Measurements from ENCODE around the gene ETV1.

The ETV1 gene

DNA sequence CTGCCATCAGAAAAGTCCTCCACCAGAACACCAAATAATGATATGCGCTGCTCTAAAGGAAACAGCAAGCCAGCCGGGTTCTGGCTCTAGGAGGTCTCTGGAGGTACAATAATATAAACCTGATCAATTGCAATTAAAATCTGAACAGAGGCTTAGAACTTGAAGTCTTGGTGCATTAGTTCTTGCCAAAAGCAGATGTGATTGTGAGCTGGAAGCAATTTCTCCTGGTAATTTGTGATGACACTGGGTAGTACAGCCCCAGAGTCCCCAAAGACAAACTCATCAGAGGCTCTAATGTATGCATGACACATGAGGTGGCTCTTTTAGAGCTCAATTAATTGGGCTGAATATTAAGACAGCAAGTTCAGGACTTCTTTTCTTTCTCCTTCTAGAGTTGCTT lies 3.3 kb downstream of the ETV1 start:
- DNase-seq: no peak

DNA sequence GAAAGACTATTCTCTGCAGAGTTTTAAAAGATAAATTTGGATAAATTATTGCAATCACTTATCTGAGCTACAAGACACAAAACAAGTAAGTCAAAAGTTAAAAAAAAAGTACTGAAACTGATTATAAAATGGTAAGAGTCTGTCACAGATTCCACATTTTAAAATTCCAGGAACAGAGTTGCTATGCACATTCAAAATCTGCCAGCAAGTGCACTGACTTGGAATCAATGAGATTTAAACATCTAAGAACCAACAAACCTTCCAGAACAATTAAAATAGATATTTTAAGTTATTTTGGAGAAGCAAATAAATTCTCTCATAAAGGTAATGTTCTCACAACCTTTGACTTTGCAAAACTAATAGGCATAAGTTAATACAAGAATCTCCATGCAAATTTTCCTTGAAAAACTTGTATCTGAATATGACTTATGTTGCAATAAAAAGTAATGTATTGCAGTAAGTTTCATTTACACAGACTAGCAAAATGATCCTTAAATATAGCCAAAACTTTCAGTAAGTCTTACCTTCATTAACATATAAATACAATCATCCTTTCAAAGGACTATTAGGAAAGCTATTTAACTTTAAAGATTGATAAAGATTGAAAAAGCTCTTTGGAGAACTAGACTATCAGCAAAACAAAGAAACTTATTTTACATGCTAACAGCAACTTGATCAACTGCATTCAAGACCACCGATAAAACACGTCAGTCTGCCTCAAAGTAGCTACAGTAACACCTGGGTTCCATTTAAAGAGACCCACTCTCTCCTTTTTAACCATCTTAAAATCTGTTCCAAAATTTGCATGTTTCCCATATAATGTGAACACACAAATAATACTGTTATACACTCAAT lies 4.4 kb downstream of the ETV1 start:
- no peak for DNase-seq

DNA sequence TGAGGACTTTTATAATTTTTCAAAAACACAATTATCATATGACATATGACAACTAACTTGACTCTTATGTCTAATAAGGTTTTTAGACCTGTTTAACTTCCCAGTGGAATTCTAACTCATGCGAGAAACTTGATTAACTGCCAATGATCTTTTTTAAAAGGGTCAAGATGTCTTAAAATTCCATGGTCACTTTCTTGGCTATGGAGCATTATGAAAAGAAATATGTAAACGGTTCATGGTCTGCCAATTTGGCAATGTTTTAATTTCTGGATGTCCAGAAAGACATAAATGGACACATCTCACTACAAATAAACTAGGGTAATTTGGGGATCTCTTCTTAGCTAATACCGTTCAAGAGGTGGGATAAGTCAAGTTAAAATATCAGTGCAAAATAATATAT lies 5.4 kb downstream of the ETV1 start:
- no peak for DNase-seq

DNA sequence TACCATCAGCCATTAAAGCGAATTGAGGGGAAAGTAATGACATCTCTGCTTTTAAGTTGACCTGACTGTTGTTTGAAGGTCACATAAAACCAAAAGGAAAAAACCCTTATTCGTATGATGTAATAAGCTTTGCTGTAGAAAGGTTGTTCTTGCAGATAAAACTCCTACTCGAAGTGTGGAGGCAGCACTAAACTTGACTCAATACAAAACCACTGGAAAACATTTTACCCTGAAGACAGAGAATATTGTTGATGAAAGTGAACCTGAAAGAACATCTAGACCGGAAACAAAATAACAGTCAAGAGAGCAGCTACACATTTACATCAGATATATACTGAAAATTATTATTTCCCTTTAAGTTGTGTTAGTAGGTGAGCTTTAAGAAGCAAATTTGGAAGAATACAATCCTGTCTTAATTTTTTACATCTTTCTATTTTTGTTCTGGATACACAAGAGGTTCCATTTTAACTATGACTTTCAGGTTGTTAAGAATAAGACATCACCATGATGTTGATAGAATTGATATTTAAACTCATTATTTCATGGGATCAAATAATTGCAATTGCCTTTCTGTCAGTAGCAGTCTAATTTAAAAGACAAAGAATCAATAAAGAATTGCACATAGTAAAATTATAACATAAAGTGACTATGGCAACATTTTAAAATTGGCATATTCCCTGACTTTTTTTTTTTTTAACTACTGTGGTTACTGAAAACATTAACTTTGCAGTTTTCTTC lies 6.4 kb downstream of the ETV1 start:
- DNase-seq: no peak

DNA sequence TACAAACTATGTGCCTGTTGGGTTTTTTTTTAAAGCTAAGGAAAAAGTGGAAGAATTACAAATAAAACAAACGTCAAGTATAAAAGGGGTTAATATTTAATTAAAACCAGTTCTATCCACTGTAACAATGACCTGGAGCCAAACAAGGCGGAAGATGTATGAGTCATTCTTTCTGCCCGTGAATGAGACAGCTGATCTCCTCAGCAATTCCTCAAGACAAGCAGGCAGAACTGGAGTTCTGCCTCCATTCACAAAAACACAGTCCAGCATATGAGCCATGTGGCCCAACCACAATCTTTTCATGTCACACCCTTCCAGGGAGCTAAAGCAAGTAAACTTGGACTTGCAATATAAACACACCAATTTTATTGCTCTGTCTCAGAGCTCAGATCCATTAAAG lies 8.4 kb downstream of the ETV1 start:
- peak; percentile 90 for DNase-seq

DNA sequence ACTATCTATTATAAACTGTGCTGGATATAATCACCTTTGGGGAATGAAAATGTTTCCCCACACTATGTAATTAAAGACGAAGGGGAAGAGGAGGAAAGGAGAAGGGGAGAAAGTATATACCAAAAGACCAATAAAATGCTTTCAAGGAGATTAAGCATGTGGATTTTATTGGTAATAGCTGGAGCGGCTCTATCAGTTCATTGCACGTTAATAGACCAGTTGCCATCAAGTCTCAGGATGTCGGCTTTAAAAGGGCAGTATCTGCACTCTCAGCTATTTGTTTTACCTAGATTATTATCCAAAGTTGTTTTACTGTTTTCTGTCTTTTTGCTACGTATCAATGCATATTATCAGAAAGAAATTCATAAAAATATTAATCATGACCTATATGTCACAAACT lies 9.0 kb downstream of the ETV1 start:
- no peak for DNase-seq

DNA sequence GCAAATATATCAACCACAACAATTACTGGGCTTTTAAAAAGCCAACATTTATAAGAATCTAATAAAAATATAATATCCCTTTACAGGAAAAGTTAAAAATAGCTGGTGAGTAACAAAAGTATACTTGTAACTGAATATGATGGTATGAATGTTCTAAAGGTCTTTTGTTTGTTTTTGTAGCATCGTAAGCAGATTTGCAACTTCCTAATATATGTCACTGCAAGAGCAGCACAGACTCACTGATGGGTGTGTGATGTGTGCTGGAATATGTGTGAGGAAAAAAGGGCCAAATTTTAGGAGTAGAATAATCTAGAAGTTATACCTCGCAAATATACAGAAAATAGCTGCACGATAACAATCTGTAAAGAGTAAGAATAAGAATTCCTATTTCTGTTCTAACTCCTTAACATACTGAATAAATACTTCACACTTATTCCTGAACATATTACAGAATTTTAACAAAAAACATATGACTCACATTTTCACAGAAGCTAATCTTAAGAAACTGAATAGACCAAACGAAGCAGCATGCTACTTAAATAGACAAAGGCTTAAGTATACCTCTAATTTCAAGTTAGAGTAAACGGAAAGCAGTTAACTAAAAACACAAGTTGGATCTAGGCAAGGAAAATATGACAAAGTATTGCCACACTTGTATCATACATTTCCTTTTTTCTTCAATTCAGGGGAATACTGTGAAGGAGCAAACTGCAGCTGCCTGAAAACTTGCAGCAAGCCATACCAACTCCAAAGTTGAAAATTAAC lies 9.6 kb downstream of the ETV1 start:
- no peak for DNase-seq

DNA sequence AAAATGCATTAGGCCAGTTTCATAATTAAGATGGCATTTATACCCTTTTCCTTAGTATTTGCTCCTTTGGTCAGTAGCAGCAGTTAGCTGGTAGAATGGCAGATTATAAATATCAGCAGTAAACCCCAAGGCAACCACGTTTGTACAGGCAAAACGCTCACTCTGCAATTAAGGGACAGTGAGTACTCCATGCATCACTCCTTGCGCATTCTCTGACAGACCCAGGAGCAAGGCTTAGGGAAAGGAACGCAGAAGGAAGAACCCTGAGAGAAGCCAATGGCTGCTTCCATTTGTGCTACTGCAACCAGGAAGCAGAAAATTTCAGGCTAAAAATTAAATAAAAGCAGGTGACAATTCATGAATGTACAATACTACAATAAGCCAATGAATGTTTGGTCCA lies 12.9 kb downstream of the ETV1 start:
- DNase-seq: no peak

DNA sequence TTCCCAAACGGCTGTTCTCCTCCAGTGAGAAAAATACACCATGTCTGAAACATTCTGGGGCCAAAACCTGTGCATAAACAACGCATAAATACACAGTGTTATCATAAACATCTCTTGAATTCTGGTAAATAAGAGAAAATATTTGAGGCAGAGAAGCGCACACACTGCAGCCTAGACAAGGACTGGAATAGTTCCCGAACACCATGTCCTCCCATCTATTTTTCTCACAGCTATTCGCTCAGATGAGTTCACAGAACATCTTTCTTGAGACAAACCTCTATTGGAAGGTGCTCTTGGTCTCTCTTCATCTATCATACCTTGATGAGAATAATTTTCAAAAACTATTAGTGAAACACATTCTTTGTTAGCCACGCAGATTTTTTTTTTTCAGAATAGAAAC lies 24.4 kb downstream of the ETV1 start:
- DNase-seq: no peak

DNA sequence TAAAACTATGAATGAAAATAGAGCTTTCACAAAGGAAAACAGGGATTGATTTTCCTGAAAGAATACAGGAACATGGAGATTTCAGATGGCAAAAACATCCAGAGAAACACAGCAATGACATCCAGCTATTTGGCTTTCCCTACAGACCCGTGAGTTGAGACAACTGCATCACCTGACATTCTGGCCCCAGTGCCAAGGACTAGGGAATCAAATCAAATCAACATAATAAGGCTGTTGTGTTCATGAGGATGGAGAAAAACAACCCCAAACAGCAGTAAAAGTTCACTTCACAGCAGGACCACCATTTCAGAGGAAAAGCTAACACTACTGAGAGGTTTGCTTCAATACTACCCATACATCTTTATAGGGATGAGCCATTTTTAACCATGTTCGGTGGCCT lies 25.5 kb downstream of the ETV1 start:
- no peak for DNase-seq

DNA sequence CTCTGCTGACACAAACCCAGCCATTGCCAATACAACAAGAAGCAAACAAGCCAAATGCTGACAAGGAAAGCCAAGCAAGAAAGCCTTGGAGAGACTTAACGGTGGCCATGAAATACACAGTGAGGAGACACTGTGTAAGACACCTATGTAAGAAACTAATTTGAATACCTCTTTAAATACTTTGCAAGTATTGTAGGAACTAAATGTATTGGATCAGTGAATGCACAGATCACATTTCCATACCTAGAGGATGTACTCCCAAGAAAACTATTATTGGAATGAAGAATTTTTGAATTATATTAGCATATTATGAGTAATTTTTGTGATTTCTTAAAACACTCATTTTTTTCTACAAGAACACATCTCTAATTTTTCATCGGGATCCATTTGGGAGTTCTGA lies 34.0 kb downstream of the ETV1 start:
- no peak for DNase-seq

DNA sequence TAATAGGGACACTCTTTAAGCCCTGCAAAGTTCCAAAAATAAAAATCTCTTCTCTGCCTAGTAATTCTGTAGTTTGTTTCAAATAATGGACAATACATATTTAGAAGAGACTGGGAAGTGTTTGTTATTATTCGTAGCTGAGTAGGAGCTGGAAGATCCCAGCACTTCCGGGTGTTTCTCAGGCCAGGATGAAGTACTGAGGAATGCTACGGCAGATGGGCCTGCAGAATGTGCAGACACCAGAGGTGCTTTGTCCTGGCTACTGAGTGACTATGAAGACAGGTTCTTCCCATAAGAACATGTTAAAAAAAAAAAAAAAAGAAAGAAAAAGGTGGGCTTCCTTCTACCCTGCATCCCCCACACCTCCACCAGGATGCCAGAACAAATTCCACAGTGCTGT lies 36.1 kb downstream of the ETV1 start:
- no peak for DNase-seq

DNA sequence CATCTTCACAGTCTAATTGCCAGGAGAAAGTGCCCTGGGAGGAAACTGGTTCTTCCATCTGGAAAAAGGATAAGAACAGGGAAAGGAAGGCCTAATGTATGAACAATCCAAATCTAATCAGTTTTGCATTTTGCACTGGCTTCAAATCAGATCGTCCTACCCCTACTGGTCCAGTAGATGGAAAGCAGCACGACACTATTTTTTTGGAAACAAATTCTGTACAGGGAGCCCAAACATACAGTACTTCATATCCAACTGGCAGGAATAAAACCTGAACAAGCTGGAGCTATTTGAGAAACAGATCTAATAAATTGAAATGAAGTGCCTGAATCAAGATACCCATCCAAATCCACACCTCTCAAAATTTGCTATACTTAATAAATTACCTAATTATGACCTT lies 36.5 kb downstream of the ETV1 start:
- DNase-seq: no peak

DNA sequence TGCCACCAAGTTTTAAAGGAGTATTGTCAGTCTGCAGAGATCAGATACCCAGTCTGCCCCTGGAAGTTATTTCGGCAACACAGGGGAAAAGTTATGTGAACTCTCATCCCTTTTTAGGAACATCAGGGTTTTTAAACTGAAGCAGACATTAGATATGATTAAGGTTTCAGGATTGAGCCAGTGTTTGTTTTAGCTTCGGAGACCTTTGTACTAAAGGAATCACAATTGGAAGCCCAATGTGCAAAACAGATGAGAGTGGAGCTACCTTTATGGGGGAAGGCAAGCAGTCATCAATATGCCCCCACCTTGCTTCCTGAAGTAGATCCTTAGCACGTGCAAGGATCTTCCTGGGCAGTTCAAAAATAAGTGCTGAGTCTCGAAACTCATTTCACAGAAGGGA lies 39.5 kb downstream of the ETV1 start:
- no peak for DNase-seq

DNA sequence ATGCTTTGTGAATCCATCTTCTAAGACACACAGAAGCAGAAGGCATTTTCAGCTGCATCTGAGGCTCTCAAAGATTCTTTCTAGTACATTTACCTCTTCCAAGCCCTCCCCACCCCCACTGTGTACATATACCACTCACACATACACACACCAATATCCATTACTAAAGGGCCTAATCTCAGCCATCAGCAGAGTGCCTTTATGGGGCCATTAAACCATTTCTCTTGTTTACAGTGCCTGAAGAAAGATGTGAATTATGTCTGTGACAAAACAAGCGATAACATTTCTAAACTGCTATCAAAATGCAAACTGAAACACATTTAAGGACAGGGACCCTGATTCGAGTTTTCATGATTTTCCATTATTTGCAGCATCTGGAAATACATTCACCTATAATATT lies 40.0 kb downstream of the ETV1 start:
- no peak for DNase-seq

DNA sequence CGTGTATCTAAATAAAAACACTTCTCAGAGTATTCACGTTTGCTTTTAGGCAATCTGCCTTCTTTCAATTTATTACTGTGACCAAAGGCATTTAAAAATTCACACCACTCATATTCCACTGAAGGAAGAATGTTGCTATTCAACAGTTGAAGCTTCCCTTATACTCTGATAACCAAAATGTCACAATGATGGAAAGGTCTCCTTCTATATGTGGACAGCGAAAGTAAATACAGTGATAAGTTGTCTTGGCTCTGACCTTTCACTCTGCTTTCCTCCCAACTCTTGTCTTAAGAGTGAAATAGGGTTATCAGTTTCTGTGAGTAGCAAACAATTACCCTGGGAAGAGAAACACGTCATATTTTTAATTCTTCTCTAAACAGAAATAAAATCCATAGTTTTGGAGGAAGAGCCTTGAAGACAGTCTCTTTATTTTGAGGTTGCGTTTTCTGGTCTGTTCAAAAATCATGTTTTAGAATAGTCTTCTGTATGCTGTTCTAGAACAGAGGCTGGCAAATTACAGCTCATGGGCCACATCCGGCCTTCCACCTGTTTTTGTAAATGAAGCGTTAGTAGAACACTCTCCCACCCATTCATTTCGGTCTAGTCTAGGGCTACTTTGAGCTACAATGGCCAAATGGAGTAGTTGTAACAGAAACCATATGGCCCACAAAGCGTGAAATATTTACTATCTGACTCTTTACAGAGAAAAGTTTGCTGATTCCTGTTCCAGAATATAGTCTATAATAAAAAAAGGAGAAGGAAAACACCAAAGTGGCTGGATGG lies 41.3 kb downstream of the ETV1 start:
- DNase-seq: no peak

DNA sequence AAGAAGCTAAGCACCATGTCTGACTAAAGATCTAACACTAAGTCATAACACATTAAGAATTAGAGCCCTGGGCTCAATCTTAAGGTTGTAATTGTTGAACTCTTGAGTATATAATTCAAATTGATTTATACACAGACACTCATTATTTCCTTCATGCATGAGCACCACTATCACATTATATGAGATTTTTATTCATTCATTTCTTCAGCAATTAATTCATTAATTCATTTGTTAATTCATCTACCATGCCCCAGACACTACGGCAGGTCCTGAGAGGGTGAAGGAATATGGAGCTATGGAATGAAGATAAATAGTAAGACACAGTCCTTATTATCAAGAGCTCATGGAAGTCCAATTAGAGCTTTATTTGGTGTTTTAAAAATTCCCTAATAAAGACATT lies 41.9 kb downstream of the ETV1 start:
- no peak for DNase-seq

DNA sequence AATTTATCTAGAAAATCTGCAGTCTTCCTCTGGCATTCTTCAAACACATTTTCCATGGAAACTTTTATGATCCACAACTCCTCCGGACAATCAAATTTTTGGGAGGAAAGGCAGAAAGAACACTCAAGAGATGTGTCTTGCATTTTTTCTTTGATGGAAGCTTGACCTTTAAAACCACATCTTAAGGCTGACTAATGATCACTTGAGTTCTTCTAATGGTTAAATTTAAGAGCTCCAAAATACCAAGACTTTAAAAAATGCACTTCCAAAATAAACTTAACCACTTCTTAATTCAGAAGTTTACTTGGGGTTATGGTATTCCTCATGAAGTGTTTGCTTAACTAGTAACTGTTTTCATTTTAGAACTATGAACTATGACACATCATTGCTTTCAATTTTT lies 43.3 kb downstream of the ETV1 start:
- peak; percentile 33 for DNase-seq

DNA sequence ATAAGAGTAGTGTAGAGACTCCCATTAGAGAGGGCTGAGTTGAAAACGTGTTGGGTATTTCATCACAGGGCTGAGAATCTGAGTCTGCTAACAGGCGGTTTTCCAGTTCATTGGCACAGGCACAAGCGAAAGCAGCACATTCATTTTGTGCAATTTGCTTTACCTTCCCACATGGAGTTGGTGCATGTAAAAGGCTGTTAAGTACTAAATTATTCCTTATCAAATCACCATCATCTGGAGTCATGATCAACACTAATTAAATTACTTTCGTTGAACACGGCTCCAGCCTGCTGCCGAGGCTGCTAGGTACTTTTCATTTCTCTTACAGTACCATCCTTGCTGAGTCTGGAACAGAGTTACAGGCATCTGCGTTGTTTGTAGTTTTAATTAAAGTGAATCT lies 43.8 kb downstream of the ETV1 start:
- peak; percentile 42 for DNase-seq

DNA sequence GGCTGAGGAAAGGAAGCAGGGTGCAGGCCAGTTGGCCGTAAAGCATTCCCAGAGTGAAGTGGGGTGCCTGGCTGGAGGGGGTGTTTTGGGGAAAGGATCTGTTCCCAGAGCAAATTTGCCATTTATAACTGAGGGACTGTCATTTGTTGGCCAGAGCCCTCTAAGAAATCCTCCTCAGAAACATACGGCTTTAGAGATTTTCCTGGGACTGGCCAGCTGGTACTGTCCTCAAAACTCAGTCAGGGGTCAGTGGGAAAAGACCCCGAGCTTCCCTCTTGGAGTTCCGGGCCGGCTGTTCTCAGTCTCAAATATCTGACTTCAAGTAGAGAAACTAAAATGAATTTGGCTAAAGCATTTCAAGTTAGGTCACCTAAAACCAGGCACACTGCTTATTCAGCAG lies 55.9 kb downstream of the ETV1 start:
- no peak for DNase-seq

DNA sequence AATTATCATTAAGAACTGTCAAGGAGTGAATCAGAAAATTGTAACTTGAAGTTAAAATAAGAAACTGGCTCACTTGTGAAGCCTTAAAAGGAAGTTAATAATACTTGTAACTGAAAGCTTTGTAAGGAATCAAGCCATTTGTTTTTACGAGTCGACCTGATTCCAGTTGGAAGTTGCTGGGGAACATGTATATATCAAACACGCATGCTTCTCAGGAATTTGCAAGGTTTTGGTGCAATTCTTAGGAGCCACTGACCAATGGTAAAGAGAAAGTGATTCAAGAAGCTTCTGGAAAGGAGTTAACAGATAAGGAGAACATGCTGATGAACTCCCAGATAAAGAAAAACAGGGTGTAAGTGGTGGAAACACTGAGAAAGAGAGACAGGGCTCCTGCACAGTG lies 56.4 kb downstream of the ETV1 start:
- DNase-seq: no peak

DNA sequence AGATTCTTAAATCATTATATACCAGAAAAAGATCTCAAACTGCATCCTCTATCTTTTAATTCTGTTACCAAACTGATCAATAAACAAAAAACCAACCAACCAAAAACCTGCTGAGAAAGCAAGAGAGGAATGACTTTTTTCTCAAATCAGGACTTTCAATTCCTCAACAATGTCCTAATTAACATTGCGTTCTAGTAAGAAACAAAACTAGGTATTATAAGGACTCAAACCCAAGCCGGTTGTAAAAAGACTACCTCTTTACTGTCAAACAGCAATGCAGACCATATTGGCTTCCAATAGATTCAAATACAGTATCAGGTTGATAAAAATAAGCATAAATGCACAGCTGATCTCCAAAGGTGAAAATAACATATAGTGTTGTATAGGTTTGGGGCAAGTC lies 57.3 kb downstream of the ETV1 start:
- DNase-seq: no peak

DNA sequence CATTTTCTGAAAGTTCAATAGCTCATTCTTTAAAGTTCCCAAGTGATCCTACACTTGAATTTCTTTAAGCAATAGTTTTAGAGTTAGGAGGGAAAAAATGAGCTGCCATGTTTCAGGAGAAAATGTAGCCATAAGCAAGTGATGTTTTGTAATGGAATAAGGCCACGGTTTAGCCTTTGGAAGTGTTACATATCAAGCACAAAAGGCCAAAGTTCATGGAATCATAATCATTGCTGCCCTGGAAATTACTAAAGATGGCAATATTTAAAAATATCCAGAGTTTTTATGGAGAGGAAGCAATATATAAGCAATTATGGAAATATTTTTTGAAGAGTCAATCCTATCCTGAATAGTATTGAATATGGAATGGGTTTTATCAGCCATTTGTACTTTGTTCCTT lies 68.4 kb downstream of the ETV1 start:
- no peak for DNase-seq

Data from NCI-H226 (cell line).